Measurements from ENCODE around the gene IFIT2.
"Not testable (repeated sequence)": the region's sequence is repeated elsewhere in the genome, so short reads cannot be mapped to it uniquely, and the experiment has no call there.

The IFIT2 gene

DNA sequence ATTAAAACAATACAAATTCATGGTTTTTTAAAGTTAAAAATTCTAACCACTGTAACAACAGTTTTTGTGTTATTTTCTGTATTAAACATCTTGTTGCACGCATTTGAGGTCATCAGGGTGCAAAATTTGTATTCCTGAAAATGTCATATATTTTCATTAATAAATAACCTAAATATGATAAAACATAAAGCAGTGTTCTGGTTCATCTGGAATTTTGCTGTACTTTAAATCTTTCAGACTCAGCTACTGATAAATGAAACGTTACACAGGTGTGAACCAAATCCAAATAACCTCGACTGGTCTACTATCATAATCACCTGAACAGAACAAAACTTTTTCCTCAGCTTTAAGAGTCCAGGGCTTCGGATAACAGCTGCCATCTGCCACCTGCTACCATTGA lies 6.9 kb downstream of the IFIT2 start:
- TF ChIP-seq, protein P1, sequence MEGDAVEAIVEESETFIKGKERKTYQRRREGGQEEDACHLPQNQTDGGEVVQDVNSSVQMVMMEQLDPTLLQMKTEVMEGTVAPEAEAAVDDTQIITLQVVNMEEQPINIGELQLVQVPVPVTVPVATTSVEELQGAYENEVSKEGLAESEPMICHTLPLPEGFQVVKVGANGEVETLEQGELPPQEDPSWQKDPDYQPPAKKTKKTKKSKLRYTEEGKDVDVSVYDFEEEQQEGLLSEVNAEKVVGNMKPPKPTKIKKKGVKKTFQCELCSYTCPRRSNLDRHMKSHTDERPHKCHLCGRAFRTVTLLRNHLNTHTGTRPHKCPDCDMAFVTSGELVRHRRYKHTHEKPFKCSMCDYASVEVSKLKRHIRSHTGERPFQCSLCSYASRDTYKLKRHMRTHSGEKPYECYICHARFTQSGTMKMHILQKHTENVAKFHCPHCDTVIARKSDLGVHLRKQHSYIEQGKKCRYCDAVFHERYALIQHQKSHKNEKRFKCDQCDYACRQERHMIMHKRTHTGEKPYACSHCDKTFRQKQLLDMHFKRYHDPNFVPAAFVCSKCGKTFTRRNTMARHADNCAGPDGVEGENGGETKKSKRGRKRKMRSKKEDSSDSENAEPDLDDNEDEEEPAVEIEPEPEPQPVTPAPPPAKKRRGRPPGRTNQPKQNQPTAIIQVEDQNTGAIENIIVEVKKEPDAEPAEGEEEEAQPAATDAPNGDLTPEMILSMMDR (conservative IDR thresholded peaks at IDR 0.05), result no peak
- H3K27ac ChIP-seq, result no peak overlapping the region

DNA sequence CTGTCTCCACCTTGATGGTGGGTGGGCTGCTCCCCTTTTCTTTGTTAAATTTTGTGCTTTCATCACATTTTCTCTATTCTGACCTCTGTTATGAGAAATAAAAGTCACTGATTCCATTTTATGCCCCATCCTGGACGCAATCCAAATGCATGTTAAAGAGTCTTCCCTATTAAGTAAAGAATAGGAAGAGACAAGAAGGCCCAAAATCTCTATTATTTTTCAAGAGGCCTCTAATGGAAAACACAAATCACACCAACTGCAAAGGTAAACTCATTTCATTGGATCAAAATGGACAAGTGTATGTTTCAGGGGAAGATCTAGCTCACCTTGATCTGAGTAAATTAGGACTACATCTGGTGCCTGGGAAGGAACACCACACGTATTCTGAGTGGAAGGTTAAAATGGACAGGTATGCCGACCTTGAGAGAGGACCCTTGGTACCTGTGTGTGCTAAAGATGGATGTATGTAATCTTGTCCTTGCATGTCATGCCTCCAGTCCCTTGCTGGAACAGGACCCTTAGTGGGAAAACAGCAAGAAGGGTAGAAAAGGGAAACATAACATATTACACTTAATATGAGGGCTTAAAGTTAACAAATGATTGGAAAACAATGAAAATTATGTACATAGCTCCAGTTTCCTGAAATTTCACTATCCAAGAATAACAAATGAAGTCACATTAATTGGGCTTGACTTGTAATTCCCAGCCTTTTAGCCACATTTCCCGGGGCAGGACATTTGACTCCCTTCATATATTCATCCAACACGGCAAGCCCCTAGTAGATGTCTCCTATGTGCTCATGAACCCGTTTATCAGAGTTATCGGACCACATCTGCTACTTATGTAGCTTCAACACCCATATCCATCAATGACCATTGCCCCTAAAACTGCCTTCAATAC lies 7.6 kb downstream of the IFIT2 start:
- TF ChIP-seq, protein P1 (conservative IDR thresholded peaks at IDR 0.05), result no peak
- no peak overlapping the region for H3K27ac ChIP-seq

DNA sequence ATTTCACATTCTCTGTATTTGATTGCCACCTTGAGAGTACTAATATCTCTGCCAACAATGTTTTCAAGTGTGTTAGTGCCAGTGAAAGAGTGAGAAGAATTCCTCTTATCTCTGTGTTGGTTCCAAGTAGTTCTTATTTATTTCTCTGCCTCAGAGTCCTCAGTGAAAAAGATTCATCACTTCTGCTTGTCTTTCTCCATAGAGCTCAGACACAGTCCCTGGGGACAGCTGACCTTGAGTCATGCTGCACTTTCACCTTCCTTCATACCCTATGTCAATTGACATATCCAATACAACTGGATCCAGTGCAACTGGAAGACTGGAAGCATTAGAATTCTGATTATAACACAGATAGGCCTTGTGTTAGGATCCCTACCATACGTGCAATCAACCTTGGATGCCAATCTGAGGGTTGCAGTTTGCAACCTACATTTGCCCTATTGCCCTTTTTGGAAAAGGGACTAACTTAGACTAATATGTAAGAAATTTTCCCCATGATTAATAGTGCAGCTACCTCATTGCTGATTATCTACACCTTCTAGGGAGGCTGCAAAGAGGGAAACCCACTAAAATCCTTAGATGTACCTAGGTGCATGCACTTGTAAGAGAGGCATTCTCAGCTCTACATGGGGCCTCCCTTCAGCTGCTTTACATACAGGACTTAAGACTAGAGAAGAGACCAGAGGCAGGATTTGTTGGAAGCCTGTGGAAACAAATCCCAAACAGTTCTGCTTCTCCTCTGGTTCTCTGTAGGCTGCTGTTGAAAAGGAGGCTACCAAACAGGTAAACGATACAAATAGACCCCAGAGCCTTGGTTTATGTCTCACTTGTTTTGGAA lies 8.4 kb downstream of the IFIT2 start:
- TF ChIP-seq, protein P1 (conservative IDR thresholded peaks at IDR 0.05), result no peak

DNA sequence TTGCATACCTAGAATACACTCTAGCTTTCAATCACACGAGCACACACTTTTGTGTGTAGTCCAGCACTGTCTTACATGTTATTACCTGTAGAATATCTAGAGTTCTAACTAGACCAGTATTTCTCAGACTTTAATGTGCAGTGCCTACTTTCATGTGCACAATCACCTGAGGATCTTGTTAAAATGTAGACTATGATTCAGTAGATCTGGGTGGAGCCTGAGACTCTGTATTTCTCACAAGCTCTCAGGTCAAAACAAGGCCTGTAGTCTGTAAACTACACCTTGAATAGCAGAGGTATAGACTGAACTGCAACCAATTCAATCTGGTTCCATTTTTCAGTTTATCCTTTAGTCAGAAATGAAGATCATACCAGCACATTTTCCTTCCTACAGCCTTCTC lies 11.1 kb downstream of the IFIT2 start:
- H3K27ac ChIP-seq, result no peak overlapping the region
- TF ChIP-seq, protein P1 (conservative IDR thresholded peaks at IDR 0.05), result no peak

More for the DNA sequence above, 8.4 kb downstream of the IFIT2 start:
- no peak overlapping the region for H3K27ac ChIP-seq

DNA sequence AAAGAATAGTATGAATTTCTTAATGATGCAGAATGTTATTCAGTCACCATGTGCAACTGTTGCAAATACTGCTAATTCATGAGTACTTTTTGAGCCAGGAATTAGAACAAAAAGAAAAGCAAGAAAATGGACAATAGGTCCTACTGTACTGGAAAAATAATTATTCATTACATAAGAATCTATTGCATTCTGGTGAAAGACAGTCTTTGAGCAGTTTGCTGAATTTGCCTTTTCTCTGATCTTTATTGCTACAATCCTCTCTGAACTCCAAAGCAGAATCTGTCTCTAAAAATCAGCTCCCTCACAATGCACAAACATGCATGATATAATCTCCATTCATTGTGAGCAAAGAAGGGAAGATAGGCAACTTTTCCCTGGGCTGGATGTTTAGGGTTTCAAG lies 12.8 kb downstream of the IFIT2 start:
- no peak overlapping the region for H3K27ac ChIP-seq
- TF ChIP-seq, protein P1 (conservative IDR thresholded peaks at IDR 0.05), result no peak

DNA sequence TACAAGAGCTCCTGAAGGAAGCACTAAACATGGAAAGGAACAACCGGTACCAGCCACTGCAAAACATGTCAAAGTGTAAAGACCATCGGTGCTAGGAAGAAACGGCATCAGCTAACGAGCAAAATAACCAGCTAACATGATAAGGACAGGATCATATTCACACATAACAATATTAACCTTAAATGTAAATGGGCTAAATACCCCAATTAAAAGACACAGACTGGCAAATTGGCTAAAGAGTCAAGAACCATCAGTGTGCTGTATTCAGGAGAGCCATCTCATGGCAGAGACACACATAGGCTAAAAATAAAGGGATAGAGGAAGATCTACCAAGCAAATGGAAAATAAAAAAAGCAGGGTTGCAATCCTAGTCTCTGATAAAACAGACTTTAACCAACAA lies 16.2 kb downstream of the IFIT2 start:
- not testable (repeated sequence) for H3K27ac ChIP-seq

DNA sequence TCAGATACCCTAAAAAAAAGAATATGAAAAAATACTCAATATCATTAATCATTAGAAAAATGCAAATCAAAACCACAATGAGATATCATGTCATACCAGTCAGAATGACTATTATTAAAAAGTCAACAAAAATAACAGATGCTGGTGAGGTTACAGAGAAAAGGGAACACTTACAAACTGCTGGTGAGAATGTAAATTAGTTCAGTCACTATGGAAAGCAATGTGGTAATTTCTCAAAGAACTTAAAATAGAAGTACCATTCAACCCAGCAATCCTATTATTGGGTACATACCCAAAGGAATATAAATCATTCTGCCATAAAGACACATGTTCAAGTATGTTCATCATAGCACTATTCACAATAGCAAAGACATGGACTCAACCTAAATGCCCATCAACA lies 23.2 kb downstream of the IFIT2 start:
- H3K27ac ChIP-seq, result not testable (repeated sequence)

DNA sequence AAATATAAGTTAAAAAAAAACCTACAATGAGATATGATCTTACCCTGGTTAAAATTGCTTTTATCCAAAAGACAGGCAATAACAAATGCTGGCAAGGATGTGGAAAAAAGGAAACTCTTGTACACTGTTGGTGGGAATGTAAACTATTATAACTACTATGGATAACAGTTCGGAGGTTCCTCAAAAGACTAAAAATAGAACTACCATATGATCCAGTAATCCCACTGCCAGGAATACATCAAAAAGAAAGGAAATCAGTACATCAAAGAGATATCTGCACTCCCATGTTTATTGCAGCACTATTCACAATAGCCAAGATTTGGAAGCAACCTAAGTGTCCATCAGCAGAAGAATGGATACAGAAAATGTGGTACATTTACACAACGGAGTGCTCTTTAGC lies 24.0 kb downstream of the IFIT2 start:
- not testable (repeated sequence) for H3K27ac ChIP-seq

Data from VCaP (cell line).